ENCODE results near the gene SUSD2. TPM values are rescaled to one million over a fixed set of nuclear protein-coding genes. Genes with fewer than 3 reads are reported as not detected.
A peak's percentile ranks its signal among the peaks of the same experiment; 100 is the strongest.
"Not testable (repeated sequence)": the region's sequence is repeated elsewhere in the genome, so short reads cannot be mapped to it uniquely, and the experiment has no call there.

The SUSD2 gene
- polyA plus RNA-seq, 6 donors from 2014 or later, result 0.09 TPM; not detected in 5

DNA sequence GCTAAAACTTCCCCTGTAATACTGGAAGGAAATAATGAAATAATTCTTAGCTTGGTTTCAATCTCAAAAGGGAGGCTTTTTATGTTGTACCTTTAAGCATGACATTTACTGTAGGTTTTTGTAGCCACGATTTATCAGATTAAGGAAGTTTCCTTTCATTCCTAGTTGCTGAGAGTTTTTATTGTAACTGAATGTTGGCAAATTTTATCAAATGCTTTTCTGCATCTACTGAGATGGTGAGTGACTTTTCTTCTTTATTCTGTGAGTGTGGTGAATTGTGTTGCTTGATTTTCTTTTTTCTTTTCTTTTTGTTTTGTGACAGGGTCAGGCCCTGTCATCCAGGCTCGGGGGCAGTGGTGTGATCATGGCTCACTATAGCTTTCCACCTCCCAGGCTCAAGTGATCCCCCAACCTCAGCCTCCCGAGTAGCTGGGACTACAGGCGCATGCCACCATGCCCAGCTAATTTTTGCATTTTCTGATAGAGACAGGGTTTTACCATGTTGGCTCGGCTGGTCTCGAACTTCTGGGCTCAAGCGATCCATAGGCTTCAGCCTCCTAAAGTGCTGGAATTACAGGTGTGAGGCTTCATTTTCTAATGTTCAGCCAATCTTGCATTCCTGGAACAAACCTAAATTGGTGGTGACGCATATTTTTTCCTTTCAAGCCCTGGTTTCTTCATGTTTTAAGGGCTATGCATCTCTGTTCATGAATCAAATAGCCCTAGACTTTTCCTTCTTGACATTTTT lies 26.2 kb downstream of the SUSD2 start:
- H3K9me3 Mint-ChIP-seq, result peaks cover 0 to 9% (median 0%) of the 10 kb centered on the region in 7 donors
- H3K27ac Mint-ChIP-seq, result peak overlapping the region in 5 of 6 donors; percentile 8 to 33 (median 16)
- no peak for DNase-seq
- H3K4me3 Mint-ChIP-seq, result peak overlapping the region in 3 of 8 donors; percentile 18 to 61 (median 35)
- H3K36me3 Mint-ChIP-seq, result no peaks in the 10 kb centered on the region
- H3K4me1 Mint-ChIP-seq, result peaks cover 19 to 33% (median 30%) of the 10 kb centered on the region in 3 donors
- ATAC-seq (ENCODE audit: low read depth in 2 of 2), result no peak
- H3K27me3 Mint-ChIP-seq, result no peaks in the 10 kb centered on the region

DNA sequence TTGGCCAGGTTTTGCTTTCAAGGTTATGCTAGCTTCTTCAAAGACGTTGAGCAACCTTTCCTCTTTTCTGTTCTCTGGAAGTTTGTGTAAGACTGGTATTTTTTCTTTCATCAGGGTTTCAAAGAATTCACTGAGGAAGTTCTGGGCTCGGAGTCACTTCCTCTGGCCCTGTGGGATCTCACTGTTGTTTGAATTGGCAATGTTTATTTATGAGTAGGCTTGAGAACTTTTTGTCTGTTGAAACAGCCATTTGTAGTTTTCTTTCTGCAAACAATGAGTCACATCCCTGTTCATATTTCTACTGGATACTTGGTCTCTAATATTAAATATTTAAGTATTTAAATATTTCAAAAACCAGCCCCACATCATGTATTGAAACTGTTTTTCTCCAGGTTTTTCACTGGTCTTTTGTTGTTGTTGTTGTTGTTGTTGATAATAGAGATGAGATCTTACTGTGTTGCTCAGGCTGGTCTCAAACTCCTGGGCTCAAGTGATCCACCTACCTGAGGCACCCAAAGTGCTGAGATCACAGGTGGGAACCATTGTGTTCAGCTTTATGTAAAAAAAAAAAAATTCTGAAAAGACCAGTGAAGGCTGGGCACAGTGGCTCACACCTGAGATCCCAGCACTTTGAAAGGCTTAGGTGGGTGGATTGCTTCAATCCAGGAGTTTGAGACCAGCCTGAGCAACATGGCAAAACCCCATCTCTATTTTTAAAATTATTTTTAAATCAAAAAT lies 26.9 kb downstream of the SUSD2 start:
- no peak for ATAC-seq (ENCODE audit: low read depth in 2 of 2)
- no peaks in the 10 kb centered on the region for H3K36me3 Mint-ChIP-seq
- peaks cover 0 to 9% (median 0%) of the 10 kb centered on the region in 7 donors for H3K9me3 Mint-ChIP-seq

DNA sequence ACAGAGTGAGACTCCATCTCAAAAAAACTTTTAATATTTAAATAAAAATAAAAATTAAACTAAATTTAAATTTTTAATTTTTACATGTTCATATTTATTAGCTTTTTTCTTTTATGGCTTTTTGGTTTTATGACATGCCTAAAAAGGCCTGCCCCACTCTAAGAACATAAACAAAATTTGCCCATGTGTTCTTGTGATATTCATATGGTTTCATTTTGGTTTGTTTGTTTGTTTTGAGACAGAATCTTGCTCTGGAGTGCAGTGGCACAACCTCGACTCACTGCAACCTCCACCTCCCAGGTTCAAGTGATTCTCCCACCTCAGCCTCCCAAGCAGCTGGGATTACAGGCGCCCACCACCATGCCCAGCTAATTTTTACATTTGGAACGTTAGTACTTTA lies 27.7 kb downstream of the SUSD2 start:
- Mint-ChIP-seq H3K9me3 (peaks cover 0 to 9% (median 0%) of the 10 kb centered on the region in 7 donors), H3K4me1 (peaks cover 19 to 43% (median 31%) of the 10 kb centered on the region in 3 donors), H3K27me3 (no peaks in the 10 kb centered on the region), H3K27ac (peak overlapping the region in 2 of 6 donors; percentile 3 to 21), H3K36me3 (no peaks in the 10 kb centered on the region), H3K4me3 (no peak overlapping the region)
- DNase-seq, result no peak
- ATAC-seq (ENCODE audit: low read depth in 2 of 2), result no peak

More for the DNA sequence above, 26.9 kb downstream of the SUSD2 start:
- Mint-ChIP-seq H3K27me3 (no peaks in the 10 kb centered on the region), H3K27ac (peak overlapping the region in 3 of 6 donors; percentile 14 to 33 (median 16)), H3K4me3 (peak overlapping the region in 2 of 8 donors; percentile 18 to 35), H3K4me1 (peaks cover 19 to 38% (median 31%) of the 10 kb centered on the region in 3 donors)
- no peak for DNase-seq

DNA sequence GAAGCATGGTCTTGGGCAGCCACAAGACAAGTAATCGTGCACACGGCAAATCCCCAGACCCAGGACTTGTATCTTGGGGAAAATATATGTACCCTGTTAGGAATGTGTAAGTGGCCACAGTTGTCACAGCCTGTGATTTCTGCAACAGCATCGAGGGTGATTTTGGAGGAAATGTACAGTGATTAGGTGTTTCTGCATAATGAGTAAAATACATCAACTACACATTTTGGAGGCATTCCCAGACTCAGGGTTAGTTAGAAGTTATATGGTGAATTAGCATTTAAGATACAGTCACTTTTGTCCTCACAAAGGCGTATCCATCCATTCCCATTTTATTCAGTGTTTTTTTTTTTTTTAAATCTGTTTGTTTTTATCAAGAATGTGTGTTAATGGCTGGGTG lies 28.4 kb downstream of the SUSD2 start:
- Mint-ChIP-seq H3K4me3 (no peak overlapping the region), H3K9me3 (peaks cover 0 to 6% (median 0%) of the 10 kb centered on the region in 7 donors), H3K27ac (peak overlapping the region in 1 of 6 donors; percentile 3), H3K27me3 (no peaks in the 10 kb centered on the region), H3K36me3 (no peaks in the 10 kb centered on the region), H3K4me1 (peaks cover 19 to 46% (median 31%) of the 10 kb centered on the region in 3 donors)
- ATAC-seq (ENCODE audit: low read depth in 2 of 2), result no peak
- no peak for DNase-seq

DNA sequence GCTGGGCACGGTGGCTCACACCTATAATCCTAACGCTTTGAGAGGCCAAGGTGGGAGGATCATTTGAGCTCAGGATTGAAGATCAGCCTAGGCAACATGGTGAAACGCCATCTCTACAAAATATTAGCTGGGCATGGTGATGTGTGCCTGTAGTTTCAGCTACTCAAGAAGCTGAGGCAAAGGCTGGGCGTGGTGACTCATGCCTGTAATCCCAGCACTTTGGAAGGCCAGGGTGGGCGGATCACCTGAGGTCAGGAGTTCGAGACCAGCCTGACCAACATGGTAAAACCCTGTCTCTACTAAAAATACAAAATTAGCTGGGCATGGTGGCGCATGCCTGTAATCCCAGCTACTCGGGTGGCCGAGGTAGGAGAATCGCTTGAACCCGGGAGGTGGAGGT lies 29.1 kb downstream of the SUSD2 start:
- not testable (repeated sequence) for ATAC-seq (ENCODE audit: low read depth in 2 of 2); H3K36me3 Mint-ChIP-seq; DNase-seq; H3K9me3 Mint-ChIP-seq; H3K27ac Mint-ChIP-seq; H3K27me3 Mint-ChIP-seq; H3K4me3 Mint-ChIP-seq
- H3K4me1 Mint-ChIP-seq, result peaks cover 18 to 43% (median 29%) of the 10 kb centered on the region in 3 donors

DNA sequence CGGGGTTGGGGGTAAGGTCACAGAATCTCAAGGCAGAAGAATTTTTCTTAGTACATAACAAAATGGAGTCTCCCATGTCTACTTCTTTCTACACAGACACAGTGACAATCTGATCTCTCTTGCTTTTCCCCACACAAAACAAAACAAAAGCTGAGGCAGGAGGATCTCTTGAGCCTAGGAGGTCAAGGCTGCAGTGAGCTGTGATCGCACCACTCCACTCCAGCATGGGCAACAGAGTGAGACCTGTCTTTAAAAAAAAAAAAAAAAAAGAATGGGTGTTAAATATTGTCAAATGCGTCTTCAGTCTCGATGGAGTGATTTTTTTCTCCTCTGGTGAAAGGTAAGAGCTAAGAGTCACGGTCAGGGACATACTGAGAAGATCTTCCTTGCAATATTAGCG lies 30.4 kb downstream of the SUSD2 start:
- H3K36me3 Mint-ChIP-seq; H3K9me3 Mint-ChIP-seq; ATAC-seq (ENCODE audit: low read depth in 2 of 2); H3K27me3 Mint-ChIP-seq; H3K4me3 Mint-ChIP-seq; DNase-seq: not testable (repeated sequence)
- Mint-ChIP-seq H3K4me1 (peaks cover 9 to 33% (median 19%) of the 10 kb centered on the region in 3 donors), H3K27ac (peak overlapping the region in 2 of 6 donors; percentile 57 to 80)

DNA sequence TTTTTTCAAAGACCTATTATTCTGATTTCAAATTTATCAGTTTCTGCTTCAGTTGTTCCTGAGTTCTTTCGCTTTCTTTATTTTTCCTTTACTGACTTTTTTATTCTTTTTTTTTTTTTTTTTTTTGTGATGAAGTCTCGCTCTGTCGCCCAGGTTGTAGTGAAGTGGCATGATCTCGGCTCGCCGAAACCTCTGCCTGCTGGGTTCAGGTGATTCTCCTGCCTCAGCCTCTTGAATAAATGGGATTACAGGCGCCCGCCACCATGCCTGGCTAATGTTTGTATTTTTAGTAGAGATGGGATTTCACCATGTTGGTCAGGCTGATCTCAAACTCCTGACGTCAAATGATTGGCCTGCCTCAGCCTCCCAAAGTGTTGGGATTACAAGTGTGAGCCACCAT lies 31.8 kb downstream of the SUSD2 start:
- DNase-seq; ATAC-seq (ENCODE audit: low read depth in 2 of 2); H3K27me3 Mint-ChIP-seq; H3K9me3 Mint-ChIP-seq; H3K36me3 Mint-ChIP-seq: not testable (repeated sequence)
- H3K27ac Mint-ChIP-seq, result peak overlapping the region in 3 of 6 donors; percentile 72 to 82 (median 82)
- H3K4me3 Mint-ChIP-seq, result peak overlapping the region in 1 of 8 donors; percentile 80
- peaks cover 0 to 19% (median 5%) of the 10 kb centered on the region in 3 donors for H3K4me1 Mint-ChIP-seq

DNA sequence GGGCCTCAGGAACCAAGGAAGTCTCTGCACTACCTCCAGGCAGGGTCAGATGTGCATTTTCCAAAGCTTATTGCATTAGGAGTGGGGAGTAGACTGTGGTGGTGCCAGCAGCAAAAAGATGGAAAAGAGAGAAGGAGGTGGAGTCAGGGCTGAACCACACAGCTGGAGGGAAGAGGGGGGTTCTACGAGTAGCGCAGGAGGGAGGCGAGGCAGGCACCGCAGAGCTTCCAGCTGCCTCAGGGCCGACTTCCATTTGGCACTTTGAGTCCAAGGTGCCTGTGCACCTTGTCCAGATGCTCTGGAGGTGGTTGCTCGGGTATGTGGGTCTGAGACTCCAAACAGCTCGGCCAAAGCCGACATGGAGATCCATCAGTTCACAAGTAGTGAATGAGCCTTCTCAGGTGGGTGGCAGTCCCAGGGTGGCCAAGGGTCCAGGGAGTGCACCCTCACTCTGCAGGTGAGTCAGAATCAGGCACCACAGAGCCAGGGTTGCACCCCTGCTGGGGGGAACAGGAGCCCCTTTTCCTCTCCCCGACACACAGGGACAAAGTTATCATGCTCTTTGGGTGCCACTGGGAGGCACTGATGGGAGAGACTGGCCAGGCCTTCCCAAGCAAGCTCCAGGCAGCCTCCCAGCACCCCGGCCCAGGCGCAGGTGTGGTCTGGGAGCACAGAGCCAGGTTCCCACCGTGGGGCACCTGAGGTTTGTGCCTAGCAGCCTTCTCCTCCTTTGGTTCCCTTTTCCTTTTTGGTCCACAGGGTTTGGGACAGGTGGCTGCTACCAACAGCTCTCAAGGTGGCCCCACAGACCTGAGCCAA lies 33.4 kb downstream of the SUSD2 start:
- peak overlapping the region in 2 of 6 donors; percentile 33 to 60 for H3K27ac Mint-ChIP-seq
- DNase-seq (no peak), ATAC-seq (ENCODE audit: low read depth in 2 of 2) (no peak)
- no peaks in the 10 kb centered on the region for H3K9me3 Mint-ChIP-seq
- H3K4me1 Mint-ChIP-seq, result peaks cover 0 to 19% (median 5%) of the 10 kb centered on the region in 3 donors
- no peaks in the 10 kb centered on the region for H3K36me3 Mint-ChIP-seq
- no peak overlapping the region for H3K4me3 Mint-ChIP-seq
- H3K27me3 Mint-ChIP-seq, result no peaks in the 10 kb centered on the region

DNA sequence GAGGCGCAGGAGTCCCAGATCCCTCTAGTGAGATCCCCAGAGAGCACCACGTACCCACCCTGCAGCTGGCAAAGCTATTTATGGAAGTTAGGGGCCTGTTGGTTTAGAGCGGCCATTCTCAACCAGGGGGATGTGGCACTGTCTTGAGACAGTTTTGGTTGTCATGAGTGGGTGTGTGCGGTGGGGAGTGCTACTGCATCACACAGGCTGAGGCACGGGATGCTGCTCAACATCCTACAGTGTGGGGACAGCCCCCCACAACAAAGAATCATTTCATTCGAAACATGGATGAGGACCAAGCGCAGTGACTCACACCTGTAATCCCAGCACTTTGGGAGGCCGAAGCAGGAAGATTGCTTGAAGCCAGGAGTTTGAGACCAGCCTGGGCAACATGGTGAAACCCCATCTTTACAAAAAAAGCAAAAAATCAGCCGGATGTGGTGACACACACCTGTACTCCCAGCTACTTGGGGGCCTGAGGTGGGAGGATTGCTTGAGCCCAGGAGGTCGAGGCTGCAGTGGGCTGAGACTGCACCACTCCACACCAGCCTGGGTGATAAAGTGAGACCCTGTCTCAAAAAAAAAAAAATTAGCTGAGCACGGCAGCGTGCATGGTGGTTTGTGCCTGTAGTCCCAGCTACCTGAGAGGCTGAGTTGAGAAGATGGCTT lies 35.4 kb downstream of the SUSD2 start:
- no peak overlapping the region for H3K4me3 Mint-ChIP-seq
- peak overlapping the region in 1 of 6 donors; percentile 26 for H3K27ac Mint-ChIP-seq
- DNase-seq (no peak), ATAC-seq (ENCODE audit: low read depth in 2 of 2) (no peak)
- no peaks in the 10 kb centered on the region for H3K9me3 Mint-ChIP-seq
- H3K4me1 Mint-ChIP-seq, result peaks cover 0 to 19% (median 5%) of the 10 kb centered on the region in 3 donors
- H3K27me3 Mint-ChIP-seq, result no peaks in the 10 kb centered on the region
- no peaks in the 10 kb centered on the region for H3K36me3 Mint-ChIP-seq

DNA sequence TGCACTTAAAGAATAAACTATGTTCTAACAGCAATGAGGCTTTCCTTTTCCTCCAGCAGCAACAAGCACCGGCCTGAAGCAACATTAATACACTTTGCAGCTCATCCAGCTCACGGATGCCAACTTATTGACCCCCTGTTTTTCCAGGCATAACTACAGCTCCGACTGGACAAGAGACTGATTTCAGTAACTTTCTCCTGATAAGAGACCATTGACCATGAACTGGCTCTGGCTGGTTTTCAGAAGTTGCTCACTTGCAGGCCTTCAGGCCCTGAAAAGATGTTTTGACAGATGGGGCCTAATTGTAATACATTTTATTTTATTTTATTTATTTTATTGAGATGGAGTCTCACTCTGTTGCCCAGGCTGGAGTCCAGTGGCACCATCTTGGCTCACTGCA lies 36.1 kb downstream of the SUSD2 start:
- Mint-ChIP-seq H3K4me3 (no peak overlapping the region), H3K27me3 (no peaks in the 10 kb centered on the region), H3K4me1 (peaks cover 0 to 14% (median 1%) of the 10 kb centered on the region in 3 donors), H3K9me3 (no peaks in the 10 kb centered on the region), H3K36me3 (no peaks in the 10 kb centered on the region), H3K27ac (no peak overlapping the region)
- no peak for DNase-seq
- no peak for ATAC-seq (ENCODE audit: low read depth in 2 of 2)

DNA sequence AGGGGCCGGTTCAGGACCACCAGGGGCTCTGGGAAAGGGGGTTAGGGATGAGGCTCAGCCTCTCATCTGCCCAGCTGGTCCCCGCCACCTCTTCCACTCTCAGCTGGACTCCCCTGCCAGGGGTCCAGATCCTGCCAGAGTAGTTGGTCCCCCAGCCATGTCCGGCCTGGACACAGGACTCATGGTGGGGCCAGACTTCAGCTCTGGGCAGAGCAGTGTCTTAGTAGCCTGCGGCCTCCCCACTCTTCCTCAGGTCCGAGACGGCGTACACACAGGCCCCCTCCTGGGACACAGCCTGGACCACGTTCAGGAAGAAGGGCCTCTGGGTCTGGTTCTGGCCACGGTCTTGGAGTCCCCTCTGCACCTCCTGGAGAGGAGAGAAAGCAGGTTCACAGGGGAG lies 38.5 kb downstream of the SUSD2 start:
- DNase-seq (no peak), ATAC-seq (ENCODE audit: low read depth in 2 of 2) (no peak)
- Mint-ChIP-seq H3K4me1 (no peaks in the 10 kb centered on the region), H3K4me3 (no peak overlapping the region), H3K27ac (peak overlapping the region in 1 of 6 donors; percentile 30), H3K9me3 (peaks cover 0 to 6% (median 2%) of the 10 kb centered on the region in 7 donors), H3K27me3 (no peaks in the 10 kb centered on the region), H3K36me3 (no peaks in the 10 kb centered on the region)

DNA sequence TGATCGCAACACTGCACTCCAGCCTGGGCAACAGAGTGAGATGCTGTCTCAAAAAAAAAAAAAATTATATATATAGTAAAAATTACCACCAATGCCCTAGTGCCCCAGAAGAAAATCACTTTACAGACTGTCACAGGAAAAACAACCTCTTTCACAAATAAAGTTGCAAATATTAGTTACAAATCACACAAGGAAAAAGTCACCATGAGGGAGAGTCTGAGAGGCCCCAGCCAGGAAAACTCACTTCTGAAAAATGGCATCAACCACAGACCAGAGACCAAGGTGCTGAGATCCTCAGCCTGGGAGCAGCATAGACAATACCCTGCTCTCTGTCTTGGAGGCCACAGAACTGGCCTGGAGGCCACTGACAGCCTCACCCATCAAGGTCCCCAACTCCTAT lies 43.2 kb downstream of the SUSD2 start:
- no peak overlapping the region for H3K27ac Mint-ChIP-seq
- H3K36me3 Mint-ChIP-seq, result no peaks in the 10 kb centered on the region
- no peak for DNase-seq
- no peak for ATAC-seq (ENCODE audit: low read depth in 2 of 2)
- H3K4me1 Mint-ChIP-seq, result no peaks in the 10 kb centered on the region
- peaks cover 0 to 9% (median 2%) of the 10 kb centered on the region in 7 donors for H3K9me3 Mint-ChIP-seq
- H3K27me3 Mint-ChIP-seq, result no peaks in the 10 kb centered on the region
- H3K4me3 Mint-ChIP-seq, result no peak overlapping the region

Measured in naive B cell (primary cell).